Mammary epithelial cell (primary cell): ENCODE measurements around the gene SUFU.

Experiments used
- CTCF ChIP-seq, 2 donors: IDR thresholded peaks in 1 of 2; conservative IDR thresholded peaks in 1 of 2; 2 replicates each; pipeline ENCODE4 v1.5.1; 2011 to 2012; ENCODE audit warnings: inconsistent platforms in 2 of 2, low read length in 2 of 2, mild to moderate bottlenecking in 2 of 2, control low read depth in 1 of 2, low read depth in 1 of 2; ENCODE audit not compliant: insufficient read depth in 1 of 2; ENCODE audit errors: extremely low read depth in 1 of 2
- EZH2 ChIP-seq: IDR thresholded peaks from 2 replicates; pipeline ENCODE4 v1.6.1; 2012; ENCODE audit warnings: low read length, inconsistent platforms, borderline replicate concordance

GRCh38 chr10:102647443-102648268 is 143.9 kb downstream of the SUFU start:
- TF ChIP-seq CTCF (conservative IDR thresholded peaks at IDR 0.05 in 1 of 2, IDR thresholded peaks at IDR 0.05 in 1 of 2; ENCODE audit: extremely low read depth in 1 of 2, insufficient read depth in 1 of 2, low read depth in 1 of 2, low read length in 2 of 2) (no peak), EZH2 (no peak)
